GM20000 (cell line): ENCODE measurements around the gene CFP.

Source experiments
- DNase-seq: peaks from one replicate; pipeline ENCODE4 v3.0.0; 2012; ENCODE audit warnings: low spot score
- CTCF ChIP-seq: IDR thresholded peaks from 2 replicates; pipeline ENCODE4 v1.5.1; 2012; ENCODE audit warnings: mild to moderate bottlenecking, control low read depth; ENCODE audit errors: extremely low read depth, missing control alignments

Gene CFP

GRCh38 chrX:47648376-47648775 lies 18.6 kb upstream of the CFP start:
- no peak for TF ChIP-seq CTCF
- no peak for DNase-seq

DNA sequence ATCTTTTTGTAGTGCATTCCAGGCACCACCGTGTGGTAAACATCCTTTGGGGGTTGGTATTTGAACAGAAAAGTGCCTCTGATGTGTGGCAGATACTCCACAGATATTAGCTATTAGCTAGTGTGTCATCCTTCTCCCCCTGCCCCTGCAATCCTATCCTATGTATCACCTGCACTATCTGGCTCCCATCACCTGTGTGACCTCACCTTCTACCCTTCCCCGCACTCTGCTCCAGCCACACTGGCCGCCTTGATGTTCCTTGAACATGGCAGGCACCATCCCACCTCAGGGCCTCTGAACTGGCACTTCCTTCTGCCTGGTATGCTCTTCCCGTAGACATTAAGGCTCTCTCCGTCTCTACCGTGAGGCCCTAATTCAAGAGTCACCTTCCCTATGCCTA lies 16.9 kb upstream of the CFP start:
- no peak for DNase-seq
- TF ChIP-seq CTCF = no peak

DNA sequence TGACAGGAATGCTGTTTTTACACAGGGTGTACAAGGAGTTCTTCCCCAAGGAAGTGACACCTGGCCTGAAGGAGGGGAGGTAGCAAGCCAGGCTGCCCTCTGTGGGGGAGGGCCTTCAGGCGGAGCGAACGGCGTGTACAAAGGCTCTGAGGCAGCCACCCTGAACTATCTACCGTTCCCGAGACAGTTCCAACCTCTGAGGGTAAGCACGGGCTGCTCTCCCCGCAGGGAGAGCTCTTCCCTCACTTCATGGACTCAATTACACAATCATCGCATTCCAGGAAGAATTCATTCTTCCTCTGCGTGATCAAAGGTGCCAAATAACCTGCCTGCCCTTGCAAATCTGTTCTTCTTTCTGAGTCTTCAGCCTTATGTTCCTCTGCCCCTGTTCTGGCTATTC lies 15.8 kb upstream of the CFP start:
- no peak for TF ChIP-seq CTCF

DNA sequence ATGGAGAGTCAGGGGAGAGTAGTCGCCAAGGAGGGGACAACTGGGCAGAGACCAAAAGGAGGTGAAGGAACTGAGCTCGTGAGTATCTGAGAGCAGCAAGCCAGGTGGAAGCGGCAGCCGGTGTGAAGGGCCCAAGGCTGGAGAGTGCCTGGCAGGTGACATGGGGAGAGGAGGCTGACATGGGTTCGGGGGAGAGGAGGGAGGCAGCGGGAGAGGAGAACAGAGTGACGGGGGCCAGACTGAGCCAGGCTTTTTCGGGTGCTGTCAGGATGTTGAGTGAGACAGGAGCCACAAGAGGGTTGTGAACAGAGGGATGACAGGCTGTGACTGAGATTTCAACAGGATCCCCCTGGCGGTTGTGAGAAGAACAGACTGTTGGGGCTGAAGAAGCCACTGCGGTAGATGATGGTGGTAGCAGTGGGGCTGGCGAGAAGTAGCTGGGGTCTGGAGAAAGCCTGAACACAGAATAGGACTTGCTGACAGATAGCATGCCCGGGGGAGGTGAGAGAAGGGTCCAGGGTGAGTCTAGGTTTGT lies 14.9 kb upstream of the CFP start:
- peak; percentile 6 for TF ChIP-seq CTCF
- DNase-seq = no peak

More for the DNA sequence above, 15.8 kb upstream of the CFP start:
- no peak for DNase-seq

GRCh38 chrX:47643926-47644325 lies 14.2 kb upstream of the CFP start:
- DNase-seq = no peak
- TF ChIP-seq CTCF = no peak

DNA sequence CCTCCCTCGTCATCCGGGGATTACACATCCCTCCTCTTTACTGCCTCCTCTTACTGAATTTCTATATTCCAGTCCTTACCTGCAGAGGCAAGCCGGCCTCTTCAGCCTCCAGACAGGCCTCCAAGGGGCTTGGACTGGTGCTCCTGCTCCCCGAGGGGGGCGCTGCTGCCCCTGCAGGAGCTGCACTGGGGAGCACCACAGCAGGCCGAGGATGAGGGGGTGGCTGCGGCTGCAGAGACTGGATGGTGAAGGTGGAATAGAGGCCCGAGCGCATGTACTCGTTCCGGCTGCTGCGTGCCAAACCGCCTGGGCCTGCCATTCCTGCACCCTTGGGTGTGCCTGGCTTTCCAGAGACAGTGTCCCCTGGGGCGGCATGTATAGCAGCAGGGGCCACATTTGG lies 9.1 kb upstream of the CFP start:
- DNase-seq = no peak
- no peak for TF ChIP-seq CTCF

- peak; percentile 74 for DNase-seq
- peak; percentile 3 for TF ChIP-seq CTCF
Observed at GRCh38 chrX:47637546-47638195, 7.9 kb upstream of the CFP start.
